ENCODE results near the gene NPIPA2. TPM values are rescaled to one million over a fixed set of nuclear protein-coding genes. Genes with fewer than 3 reads are reported as not detected.
"Not testable (repeated sequence)": the region's sequence is repeated elsewhere in the genome, so short reads cannot be mapped to it uniquely, and the experiment has no call there.

The NPIPA2 gene
- total RNA-seq, 3 donors from 2014 or later = 0.73 to 1.3 TPM; not detected in 1

DNA sequence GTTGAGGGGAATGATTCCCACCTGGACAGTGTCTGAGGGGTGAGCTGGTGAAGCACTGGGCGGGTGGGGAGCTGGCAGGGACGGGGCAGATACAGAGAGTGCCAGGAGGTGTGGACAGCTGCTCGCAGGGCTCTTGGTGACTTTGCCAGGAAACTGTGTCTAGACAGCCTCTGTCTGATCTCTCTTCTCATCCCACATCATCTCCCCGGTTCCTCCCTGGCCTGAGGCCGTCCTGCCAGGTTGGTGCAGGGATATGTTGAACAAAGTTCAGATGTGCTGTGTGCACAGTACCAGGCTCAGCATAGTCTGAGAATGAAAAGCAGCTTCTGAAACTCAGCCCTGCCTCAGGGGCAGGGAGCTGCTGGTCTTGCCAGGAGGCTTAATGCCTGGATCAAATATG lies 47.2 kb downstream of the NPIPA2 start:
- H3K4me1 ChIP-seq; H3K36me3 ChIP-seq; DNase-seq (ENCODE audit: low spot score in 2 of 2); H3K27ac ChIP-seq; H3K4me3 ChIP-seq; intact Hi-C loops (cut with DNase I; ENCODE audit: low total_unique reads); H3K27me3 ChIP-seq; H3K9me3 ChIP-seq: not testable (repeated sequence)

DNA sequence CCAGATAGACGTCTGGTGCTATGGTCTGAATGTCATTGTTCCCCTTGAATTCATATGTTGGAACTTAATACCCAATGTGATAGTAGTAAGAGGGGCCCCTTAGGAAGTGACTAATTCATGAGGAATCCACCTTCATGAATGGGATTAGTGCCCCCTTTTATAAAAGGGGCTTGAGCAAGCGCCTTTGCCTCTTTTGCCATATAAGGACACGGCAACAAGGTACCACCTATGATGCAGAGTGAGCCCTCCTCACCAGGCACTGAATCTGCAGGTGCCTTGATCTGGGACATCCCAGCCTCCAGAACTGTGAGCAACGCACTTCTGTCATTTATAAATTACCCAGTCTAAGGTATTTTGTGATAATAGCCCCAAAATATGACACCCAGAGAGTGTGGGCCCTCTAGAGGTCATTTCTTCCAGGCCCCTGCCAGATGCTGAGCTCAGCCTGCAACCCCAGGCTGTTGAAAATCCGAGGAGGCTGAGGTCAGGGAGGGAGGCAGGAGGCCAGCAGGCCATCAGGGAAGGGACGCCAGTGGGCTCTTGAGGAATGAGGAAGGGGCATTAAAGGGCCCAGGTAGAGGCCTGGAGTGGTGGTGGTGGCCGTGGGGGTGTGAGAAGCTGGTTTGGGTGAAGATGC lies 48.1 kb downstream of the NPIPA2 start:
- DNase-seq (ENCODE audit: low spot score in 2 of 2); H3K36me3 ChIP-seq; H3K9me3 ChIP-seq; H3K4me3 ChIP-seq; H3K27me3 ChIP-seq; H3K27ac ChIP-seq; intact Hi-C loops (cut with DNase I; ENCODE audit: low total_unique reads); H3K4me1 ChIP-seq: not testable (repeated sequence)

DNA sequence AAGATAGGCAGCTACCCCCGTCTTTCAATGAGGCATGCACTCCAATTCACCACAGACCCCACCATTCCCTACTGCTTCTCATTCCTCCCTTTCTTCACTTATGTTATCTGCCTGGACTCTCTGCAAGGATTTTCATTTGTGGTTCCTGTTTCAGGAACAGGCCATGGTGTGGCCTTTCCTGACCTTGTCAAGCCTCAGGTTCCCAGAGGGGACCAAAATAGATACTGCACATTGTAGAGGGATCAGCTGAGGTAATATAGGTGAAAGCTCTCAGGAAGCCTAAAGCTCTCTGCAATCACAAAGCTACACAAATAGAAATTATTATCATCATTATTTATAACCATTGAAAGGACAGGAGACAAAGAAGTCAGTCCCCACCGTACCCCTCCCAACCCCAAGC lies 50.6 kb downstream of the NPIPA2 start:
- DNase-seq (ENCODE audit: low spot score in 2 of 2); H3K9me3 ChIP-seq; H3K36me3 ChIP-seq; H3K27me3 ChIP-seq; H3K4me1 ChIP-seq; H3K27ac ChIP-seq; intact Hi-C loops (cut with DNase I; ENCODE audit: low total_unique reads); H3K4me3 ChIP-seq: not testable (repeated sequence)

DNA sequence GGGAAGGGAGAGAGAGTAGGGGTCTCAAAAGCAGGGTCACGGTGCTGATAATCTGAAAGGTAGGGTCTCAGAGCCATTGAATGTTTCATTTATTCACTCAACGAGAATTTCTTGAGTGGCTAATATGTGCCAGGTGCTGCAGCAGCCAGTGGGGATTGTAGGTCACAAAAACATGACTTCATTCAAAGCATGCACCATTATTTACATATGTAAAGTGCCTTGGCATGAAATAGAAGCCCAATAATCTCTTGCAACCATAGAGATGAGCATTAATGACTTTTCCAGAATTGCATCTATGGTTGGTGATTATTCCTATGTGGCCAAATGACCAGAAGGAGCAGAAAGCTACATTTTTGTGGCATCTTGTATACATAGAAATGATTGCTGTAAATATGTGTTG lies 55.2 kb downstream of the NPIPA2 start:
- H3K4me1 ChIP-seq; H3K36me3 ChIP-seq; intact Hi-C loops (cut with DNase I; ENCODE audit: low total_unique reads); H3K27ac ChIP-seq; DNase-seq (ENCODE audit: low spot score in 2 of 2); H3K27me3 ChIP-seq; H3K9me3 ChIP-seq; H3K4me3 ChIP-seq: not testable (repeated sequence)

DNA sequence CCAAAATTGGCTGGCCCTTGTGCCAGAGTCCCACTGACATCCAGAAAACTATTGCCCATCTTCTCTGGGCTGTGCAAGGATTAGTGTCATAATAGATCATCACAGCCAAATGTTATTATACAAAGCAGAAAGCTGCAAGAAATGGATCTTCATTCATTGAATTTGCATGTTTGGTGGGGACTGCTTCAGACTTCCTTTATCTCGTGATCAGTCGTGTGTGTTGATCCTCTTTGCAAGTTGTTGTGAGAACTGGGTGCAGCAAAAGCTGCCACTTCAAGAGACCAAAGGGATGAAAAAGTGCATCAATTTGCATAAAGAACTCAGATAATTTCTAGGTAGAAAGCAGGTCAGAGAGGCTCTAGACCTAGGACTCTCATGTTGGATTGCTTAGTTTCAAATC lies 61.2 kb downstream of the NPIPA2 start:
- intact Hi-C loops (cut with DNase I; ENCODE audit: low total_unique reads); H3K9me3 ChIP-seq; H3K4me1 ChIP-seq; H3K27me3 ChIP-seq; H3K27ac ChIP-seq; H3K4me3 ChIP-seq; H3K36me3 ChIP-seq; DNase-seq (ENCODE audit: low spot score in 2 of 2): not testable (repeated sequence)

DNA sequence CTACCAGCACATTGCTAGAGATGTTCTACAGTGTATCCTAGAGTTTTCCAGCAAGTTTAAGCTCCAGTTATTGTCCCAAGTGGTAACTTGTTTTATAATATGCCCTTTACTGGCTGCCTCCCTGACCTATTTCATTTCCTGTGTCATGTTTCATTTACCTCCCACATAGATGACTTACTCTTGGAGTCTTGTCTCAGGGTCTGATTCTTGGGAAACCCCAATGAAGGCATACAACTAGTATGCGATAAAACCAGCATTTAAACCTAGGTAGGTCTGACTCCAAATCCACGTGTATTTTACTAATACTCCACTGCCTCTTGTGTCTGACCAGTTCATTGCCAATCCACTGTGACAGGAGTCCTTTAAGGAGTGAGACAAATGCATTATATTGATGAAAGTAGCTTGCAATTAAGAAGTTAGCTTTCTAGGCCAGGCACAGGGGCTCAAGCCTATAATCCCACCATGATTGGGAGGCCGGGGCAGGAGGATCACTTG lies 64.9 kb downstream of the NPIPA2 start:
- H3K4me1 ChIP-seq; H3K36me3 ChIP-seq; DNase-seq (ENCODE audit: low spot score in 2 of 2); H3K27me3 ChIP-seq; intact Hi-C loops (cut with DNase I; ENCODE audit: low total_unique reads); H3K27ac ChIP-seq; H3K9me3 ChIP-seq; H3K4me3 ChIP-seq: not testable (repeated sequence)

DNA sequence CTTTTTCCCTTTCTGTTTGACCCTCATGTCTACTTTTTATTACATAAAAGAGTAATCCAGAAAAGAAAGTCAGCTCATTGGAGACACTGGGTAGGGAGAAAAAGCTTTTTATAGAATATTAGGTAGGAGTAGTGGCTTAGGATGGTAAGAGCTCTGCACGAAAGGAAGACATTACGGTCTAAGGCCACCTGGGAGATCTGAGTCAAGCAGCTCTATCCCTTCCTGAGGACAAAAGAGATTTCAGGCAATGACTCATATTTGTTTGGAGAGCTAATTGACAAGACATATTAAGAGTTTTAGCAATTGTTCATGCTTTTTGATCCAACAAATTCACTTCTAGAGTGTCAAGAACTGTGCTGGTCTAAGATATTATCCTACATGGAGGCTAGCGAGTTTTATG lies 71.6 kb downstream of the NPIPA2 start:
- H3K27me3 ChIP-seq; H3K9me3 ChIP-seq; H3K4me1 ChIP-seq; H3K4me3 ChIP-seq; H3K27ac ChIP-seq; DNase-seq (ENCODE audit: low spot score in 2 of 2); intact Hi-C loops (cut with DNase I; ENCODE audit: low total_unique reads); H3K36me3 ChIP-seq: not testable (repeated sequence)

Other genes starting within 250 kb of the NPIPA2 start
- gene PARN, start 112.3 kb upstream of the NPIPA2 start, total RNA-seq = 10 to 100 TPM; 33.3 to 59.3 (median 44.2) TPM
- gene BFAR, start 109.6 kb upstream of the NPIPA2 start, total RNA-seq = 10 to 100 TPM; 53.1 to 69.9 (median 68.5) TPM
- not detected for gene PLA2G10, start 48.2 kb upstream of the NPIPA2 start, total RNA-seq
- 1 to 10 TPM in 2 of 3 donors, not detected in 1; 1.3 to 1.9 TPM for gene NPIPA3, start 39.1 kb upstream of the NPIPA2 start, total RNA-seq
- gene NOMO1, start 91.2 kb downstream of the NPIPA2 start, total RNA-seq = 10 to 100 TPM; 38.1 to 49.2 (median 48.3) TPM
- 10 to 100 TPM; 61.0 to 82.9 (median 77.1) TPM for gene NPIPA1, start 194.9 kb downstream of the NPIPA2 start, total RNA-seq
- gene PDXDC1, start 232.5 kb downstream of the NPIPA2 start, total RNA-seq = 10 to 100 TPM; 66.4 to 86.6 (median 82.9) TPM